ENCODE measurements around the gene KIR3DL1. TPM values are rescaled to one million over a fixed set of nuclear protein-coding genes. Genes with fewer than 3 reads are reported as not detected.
"Not testable (repeated sequence)": the region's sequence is repeated elsewhere in the genome, so short reads cannot be mapped to it uniquely, and the experiment has no call there.

Gene KIR3DL1
- total RNA-seq, 3 donors from 2014 or later = not detected

- DNase-seq = no peak
- Histone ChIP-seq H3K9me3 (no peaks in the 10 kb centered on the region), H3K36me3 (ENCODE audit: low read depth) (no peaks in the 10 kb centered on the region), H3K4me3 (no peak overlapping the region), H3K4me1 (ENCODE audit: low read depth) (no peaks in the 10 kb centered on the region)
- intact Hi-C loops (cut with DNase I, micrococcal nuclease) = no loop called here
- TF ChIP-seq CTCF (IDR thresholded peaks at IDR 0.05) = no peak
- ATAC-seq = no peak
These were observed 11.7 kb upstream of the KIR3DL1 start for GRCh38 chr19:54804571-54804970.

DNA sequence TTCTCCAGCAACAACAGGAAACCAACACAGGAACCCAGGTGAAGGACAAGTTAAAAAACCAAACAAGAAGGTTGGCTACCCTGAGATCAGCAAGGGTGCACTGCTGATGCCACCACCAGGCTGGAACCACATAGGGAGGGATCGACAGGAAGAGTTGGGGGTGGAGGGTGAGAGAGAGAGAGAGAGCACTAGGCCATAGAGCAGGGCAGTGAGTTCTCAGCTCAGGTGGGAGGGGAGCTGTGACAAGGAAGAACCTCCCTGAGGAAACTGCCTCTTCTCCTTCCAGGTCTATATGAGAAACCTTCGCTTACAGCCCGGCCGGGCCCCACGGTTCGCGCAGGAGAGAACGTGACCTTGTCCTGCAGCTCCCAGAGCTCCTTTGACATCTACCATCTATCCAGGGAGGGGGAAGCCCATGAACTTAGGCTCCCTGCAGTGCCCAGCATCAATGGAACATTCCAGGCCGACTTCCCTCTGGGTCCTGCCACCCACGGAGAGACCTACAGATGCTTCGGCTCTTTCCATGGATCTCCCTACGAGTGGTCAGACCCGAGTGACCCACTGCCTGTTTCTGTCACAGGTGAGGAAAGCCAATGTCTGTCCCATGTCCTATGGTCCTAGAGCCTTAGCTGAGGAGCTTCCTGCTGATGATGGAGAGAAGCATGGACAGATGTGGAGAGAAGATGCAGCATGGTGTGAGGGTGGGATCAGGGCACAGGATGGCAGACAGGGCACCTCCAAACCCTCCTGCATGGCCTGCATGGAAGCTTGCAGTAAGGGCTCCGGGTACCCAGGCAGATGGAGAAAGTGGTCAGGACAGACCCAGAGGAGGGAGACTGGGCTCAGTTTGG, 10.4 kb upstream of the KIR3DL1 start:
- DNase-seq (no peak), ATAC-seq (no peak)
- H3K4me1 ChIP-seq (ENCODE audit: low read depth) = no peaks in the 10 kb centered on the region
- no peak for TF ChIP-seq CTCF (IDR thresholded peaks at IDR 0.05)
- intact Hi-C loops (cut with DNase I, micrococcal nuclease) = no loop called here
- H3K36me3 ChIP-seq (ENCODE audit: low read depth) = no peaks in the 10 kb centered on the region
- H3K4me3 ChIP-seq = no peak overlapping the region
- H3K9me3 ChIP-seq = no peaks in the 10 kb centered on the region

- ATAC-seq = no peak
- Histone ChIP-seq H3K36me3 (ENCODE audit: low read depth) (no peaks in the 10 kb centered on the region), H3K4me3 (no peak overlapping the region), H3K9me3 (no peaks in the 10 kb centered on the region), H3K4me1 (ENCODE audit: low read depth) (no peaks in the 10 kb centered on the region)
- TF ChIP-seq CTCF (IDR thresholded peaks at IDR 0.05) = no peak
- intact Hi-C loops (cut with DNase I, micrococcal nuclease) = no loop called here
- no peak for DNase-seq
These were observed 9.8 kb upstream of the KIR3DL1 start for GRCh38 chr19:54806516-54806838.

- H3K4me1 ChIP-seq (ENCODE audit: low read depth); H3K9me3 ChIP-seq; H3K36me3 ChIP-seq (ENCODE audit: low read depth); intact Hi-C loops (cut with DNase I, micrococcal nuclease); DNase-seq; H3K4me3 ChIP-seq; ATAC-seq: not testable (repeated sequence)
These were observed 1.7 kb upstream of the KIR3DL1 start for GRCh38 chr19:54814571-54814970.

- Histone ChIP-seq H3K9me3 (no peaks in the 10 kb centered on the region), H3K36me3 (ENCODE audit: low read depth) (no peaks in the 10 kb centered on the region), H3K4me1 (ENCODE audit: low read depth) (no peaks in the 10 kb centered on the region), H3K4me3 (no peak overlapping the region)
- no peak for ATAC-seq
- TF ChIP-seq CTCF (IDR thresholded peaks at IDR 0.05) = no peak
- DNase-seq = no peak
- intact Hi-C loops (cut with DNase I, micrococcal nuclease) = no loop called here
These were observed 1.6 kb downstream of the KIR3DL1 start for GRCh38 chr19:54817670-54818536.

DNA sequence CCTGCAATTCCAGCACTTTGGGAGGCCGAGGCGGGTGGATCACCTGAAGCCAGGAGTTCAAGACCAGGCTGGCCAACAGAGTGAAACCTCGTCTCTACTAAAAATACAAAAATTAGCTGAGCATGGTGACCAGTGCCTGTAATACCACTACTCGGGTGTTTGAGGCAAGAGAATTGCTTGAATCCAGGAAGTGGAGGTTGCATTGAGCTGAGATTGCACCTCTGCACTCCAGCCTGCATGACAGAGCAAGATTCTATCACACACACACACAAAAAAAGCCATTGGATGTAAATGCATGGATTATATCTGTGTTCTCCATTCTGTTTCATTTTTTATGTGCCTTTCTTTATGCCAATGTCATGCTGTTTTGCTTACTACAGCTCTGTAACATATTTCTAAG, 8.1 kb downstream of the KIR3DL1 start:
- DNase-seq; H3K36me3 ChIP-seq (ENCODE audit: low read depth); H3K4me1 ChIP-seq (ENCODE audit: low read depth); intact Hi-C loops (cut with DNase I, micrococcal nuclease); H3K4me3 ChIP-seq; ATAC-seq; H3K9me3 ChIP-seq: not testable (repeated sequence)

GRCh38 chr19:54825326-54825725, 9.1 kb downstream of the KIR3DL1 start:
- H3K4me3 ChIP-seq; H3K36me3 ChIP-seq (ENCODE audit: low read depth); intact Hi-C loops (cut with DNase I, micrococcal nuclease); ATAC-seq; H3K4me1 ChIP-seq (ENCODE audit: low read depth); DNase-seq; H3K9me3 ChIP-seq: not testable (repeated sequence)

DNA sequence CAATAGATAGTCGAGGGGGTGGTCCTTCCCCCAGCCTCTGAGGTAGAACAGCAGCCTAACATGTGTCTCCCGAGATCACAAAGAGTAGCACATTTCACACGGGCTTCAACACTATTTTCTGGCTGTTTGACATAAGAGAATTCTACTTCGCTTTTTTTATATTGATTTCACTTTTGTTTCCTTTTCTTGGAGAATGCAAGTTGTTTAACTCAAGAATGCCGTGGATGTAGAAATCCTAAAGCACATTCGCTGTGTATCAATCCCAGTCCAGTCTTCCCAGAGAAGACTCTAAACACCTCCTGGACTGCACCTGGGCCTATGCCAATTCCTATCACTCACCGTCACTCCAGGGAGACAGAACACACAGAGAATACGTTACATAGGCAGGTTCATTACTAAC, 11.8 kb downstream of the KIR3DL1 start:
- ATAC-seq; H3K9me3 ChIP-seq; H3K36me3 ChIP-seq (ENCODE audit: low read depth); H3K4me1 ChIP-seq (ENCODE audit: low read depth); intact Hi-C loops (cut with DNase I, micrococcal nuclease); DNase-seq; H3K4me3 ChIP-seq: not testable (repeated sequence)

- H3K9me3 ChIP-seq; ATAC-seq; H3K36me3 ChIP-seq (ENCODE audit: low read depth); H3K4me3 ChIP-seq; intact Hi-C loops (cut with DNase I, micrococcal nuclease); H3K4me1 ChIP-seq (ENCODE audit: low read depth); DNase-seq: not testable (repeated sequence)
These were observed 16.2 kb downstream of the KIR3DL1 start, which contains the start of gene KIR2DS4 for GRCh38 chr19:54832496-54832895. Gene KIR2DS4, plus strand, starts transcription at chr19:54832676.

- H3K4me1 ChIP-seq (ENCODE audit: low read depth); intact Hi-C loops (cut with DNase I, micrococcal nuclease); ATAC-seq; H3K4me3 ChIP-seq; H3K9me3 ChIP-seq; H3K36me3 ChIP-seq (ENCODE audit: low read depth); DNase-seq: not testable (repeated sequence)
These were observed 18.9 kb downstream of the KIR3DL1 start for GRCh38 chr19:54835126-54835525.
